Activated CD4-positive, CD25-positive, alpha-beta regulatory T cell treated with anti-CD3 and anti-CD28 coated beads, Interleukin-2, amount 50 U/mL, for 24 hours (primary cell): ENCODE data around the gene TBX3.

Source experiments
- ATAC-seq, 2 donors: fragments of 150-1000 bp; cut with Tn5 transposase; one replicate each; pipeline ENCODE4 v1.10.0; 2021; ENCODE audit warnings: mild to moderate bottlenecking in 1 of 2, moderate library complexity in 1 of 2

Gene TBX3

DNA sequence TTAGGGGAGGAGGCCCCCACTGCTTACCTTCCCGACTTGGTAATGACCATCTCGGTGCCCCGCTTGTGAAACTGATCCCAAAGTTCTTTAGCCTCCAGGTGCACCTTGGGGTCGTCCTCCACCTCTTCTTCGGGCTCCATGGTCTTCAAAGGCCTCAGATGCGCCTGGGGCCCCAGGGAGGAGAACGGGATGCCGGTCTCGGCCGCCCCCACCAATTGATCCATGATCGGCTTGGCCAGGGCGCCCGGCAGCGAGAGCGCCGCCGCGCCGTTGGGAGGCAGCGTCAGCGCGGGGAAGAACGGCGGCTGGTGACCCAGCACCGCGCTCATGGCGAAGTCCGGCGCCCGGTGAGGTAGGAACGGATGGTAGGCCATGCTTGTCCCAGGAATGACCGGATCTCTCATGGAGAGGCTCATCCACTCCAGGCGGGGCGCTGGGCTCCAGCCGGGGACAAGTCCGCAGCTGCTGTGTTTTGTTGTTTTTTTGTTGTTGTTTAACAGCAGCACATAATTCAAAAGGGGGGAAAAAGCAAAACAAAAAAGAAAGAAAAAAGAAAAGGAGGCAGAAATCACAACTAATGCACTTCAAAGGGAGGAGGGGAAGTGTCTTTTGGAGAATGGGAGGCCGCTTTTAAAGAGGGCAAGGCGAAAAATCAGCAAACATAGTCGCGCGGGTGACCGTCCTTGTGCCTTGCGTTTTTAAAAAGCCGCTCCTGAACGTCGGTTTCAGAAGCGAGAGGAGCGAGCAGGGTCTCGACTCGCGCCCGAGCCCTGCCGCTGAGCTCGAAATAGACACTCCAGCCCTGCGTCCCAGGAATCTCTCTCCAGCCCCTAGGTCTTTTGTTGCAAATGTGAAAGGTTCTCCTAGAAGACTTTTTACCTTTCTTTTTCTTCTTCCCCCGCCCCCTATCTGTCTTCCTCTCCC is 928 bp downstream of the TBX3 start:
- no peak for ATAC-seq

DNA sequence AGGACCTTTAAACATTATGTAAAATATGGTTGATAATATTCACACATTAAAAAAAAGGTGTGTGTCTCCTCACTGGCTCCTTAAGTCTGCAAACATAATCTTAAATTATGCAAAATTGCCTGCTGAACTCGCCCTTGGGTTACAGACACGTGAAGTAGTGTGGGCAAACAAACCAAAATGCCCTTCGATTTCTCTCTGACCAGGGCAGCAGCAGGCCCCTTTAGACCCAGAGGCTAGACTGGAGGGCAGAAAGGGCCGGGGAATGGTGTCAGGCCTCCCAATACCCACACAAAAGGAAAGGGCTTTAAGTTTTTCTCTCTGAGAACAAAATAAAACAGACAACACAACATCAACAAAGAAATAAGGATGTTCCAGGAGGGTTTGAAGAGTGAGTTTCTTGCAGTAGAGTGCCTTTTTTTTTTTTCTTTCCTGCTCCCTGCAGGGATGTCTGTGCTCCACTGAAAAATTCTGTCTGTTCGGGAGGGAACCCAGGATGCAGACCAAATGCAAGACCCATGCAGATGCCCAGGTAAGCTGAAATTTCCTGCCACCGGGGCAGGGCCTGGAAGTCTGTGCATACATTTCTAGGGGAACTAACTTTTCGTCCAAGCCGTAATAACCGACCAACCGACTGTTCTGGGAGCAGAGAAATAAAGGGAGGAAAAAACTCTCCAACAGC is 1.7 kb downstream of the TBX3 start:
- no peak for ATAC-seq

DNA sequence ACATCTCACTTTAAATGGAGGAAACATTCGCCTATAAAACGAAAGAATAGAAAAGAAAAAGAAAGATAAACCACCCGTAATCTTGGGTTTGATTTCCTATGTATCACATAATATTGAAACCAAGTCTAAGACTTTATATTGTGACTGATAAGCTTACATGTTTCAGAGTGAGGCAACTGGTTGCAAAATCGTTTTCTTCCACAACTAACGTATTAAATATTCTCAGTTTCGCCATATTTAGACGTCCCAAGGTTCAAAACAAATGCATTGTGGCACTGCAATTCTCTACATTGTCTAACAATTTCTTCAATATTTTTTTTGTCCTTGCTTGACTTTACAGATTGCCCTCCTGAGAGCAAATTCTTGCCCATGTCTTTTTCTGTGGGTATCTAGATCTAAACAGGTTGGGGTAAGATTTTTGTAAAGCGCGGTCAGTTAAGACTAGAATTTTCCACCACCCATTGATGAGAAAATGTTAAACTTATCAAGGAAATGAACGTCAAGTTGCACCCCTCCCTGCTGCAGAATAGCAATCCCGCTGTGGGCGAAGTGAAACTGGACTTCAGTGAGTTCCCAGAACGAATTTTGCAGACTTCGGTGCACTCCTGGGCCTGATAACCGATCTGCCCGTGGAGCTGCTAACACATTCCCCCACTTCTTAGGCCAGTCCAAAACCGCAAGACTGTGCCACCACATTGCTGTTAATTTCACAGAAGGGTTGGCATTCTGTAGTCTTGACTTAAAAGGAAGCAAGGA is 2.7 kb downstream of the TBX3 start:
- ATAC-seq: no peak

DNA sequence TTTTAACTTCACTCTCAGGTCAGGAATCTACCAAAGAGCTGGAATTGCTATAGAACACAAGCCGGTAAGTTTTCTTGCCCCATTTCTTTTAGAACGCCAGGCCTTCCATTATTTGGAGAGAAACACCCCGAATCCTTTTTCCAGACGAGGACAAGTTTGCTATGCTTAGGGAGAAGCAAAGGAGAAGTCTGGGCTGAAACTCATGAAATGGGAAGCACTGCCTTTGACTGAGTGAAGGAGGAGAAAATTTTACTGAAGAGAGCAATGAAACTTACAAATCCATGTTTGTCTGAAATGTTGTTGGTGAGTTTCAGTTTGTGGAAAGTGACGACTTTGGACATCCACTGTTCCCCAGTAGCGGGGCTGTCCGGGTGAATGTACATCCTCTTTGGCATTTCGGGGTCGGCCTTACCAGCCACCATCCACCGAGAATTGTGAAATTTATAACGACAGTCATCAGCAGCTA is 3.3 kb downstream of the TBX3 start:
- ATAC-seq: no peak

DNA sequence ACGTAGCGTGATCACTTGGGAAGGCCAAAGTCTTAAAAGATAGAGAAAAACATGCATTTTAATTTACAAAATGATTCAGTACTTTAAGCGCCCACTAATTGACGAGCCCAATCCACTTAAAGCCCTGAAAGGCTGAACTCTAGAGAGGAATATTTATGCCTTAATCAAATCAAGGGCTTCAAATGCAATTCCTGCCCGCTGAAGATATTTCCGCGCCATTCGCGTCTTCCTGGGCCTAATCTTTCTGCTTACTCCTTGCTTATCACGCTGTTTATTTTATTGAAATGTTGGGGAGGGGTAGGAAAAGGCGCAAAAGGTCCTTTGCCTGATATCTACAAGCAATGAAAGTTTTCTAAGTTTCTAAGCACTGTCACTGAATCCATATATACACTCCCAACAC is 4.0 kb downstream of the TBX3 start:
- no peak for ATAC-seq

GRCh38 chr12:114679452-114679875 is 4.5 kb downstream of the TBX3 start:
- ATAC-seq: no peak

DNA sequence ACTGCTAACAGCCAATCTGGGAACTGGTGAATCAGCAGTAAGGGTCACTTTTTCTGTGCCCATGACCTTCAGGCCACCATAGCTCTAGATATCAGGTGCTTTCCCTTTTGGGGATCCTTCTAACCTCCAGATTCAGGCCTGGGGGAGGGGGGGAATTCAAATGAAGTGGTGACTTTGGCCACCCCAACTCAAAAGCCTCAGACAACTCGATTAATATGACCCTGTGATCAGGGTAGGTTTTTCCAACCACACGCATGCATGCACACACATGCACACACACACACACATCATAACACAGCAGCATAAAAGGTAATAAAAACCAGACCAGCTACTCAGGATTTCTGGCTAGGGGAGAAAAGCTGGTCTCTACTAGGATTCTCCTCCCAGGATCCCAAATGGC is 5.3 kb downstream of the TBX3 start:
- ATAC-seq: no peak

GRCh38 chr12:114678028-114678427 is 5.9 kb downstream of the TBX3 start:
- no peak for ATAC-seq

DNA sequence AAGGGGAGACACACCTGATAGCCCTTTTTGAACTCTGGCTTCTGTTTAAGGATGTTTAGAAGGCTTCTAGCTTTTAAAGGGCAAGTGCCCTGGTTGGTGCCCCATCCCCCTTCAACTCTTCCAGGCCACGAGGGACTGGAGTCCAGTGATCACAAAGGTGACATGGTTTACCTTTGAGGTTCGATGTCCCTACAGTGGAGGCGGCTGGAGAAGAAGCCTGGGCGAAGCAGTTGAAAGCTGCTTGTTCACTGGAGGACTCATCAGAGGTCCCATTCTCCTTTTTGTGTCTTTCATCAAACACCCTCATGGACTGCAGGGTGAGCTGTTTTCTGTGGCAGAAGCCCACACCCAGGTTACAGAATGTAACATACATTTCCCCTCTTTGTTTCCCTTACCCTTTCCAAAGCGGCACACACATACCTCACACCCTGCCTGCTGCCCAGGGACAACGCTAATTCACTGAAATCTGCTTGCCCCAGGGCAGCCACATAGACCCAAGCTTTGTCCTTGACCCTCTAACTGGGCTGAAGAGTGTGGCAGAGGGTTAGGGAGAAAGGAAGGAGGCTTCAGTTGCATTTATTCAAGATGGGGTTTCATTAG is 7.7 kb downstream of the TBX3 start:
- ATAC-seq: no peak

DNA sequence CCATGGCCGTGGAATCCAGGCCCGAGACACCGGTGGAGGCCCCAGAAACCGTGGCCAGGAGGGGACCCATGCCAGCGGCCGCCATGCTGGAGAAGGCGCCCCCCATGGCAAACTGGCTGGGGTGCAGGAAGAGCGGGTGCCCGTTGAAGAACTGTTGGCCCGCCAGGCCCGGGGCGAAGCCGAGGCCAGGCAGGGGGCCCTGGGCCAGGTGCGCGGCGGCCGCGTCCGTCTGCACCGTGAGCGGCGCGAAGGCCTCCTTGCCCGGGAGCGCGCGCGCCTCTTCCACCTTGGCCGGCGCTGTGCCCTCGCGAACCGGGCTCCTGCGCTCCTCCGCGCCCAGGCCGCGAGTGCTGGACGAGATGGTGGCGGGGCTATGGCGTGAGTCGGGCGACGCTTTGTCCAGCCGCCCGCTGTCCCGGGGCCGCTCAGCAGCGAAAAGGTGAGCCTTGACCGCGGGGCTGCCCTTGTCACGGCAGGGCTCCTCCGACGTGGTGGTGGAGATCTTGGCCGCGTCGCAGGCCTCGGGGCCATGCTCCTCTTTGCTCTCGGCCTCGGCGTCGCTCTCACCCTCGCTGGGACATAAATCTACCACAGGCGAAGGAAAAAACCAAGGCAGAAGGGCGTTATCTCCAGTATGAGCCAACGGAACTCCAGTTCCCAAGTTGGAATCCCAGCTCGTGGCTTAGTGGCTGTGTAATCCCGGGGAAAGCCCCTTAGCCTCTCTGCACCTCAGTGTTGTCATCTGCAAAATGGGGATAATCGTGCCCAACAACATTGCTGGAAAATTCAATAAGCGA is 9.5 kb downstream of the TBX3 start:
- no peak for ATAC-seq

- no peak for ATAC-seq
Observed at GRCh38 chr12:114673901-114674250, 10.1 kb downstream of the TBX3 start.

- ATAC-seq: no peak
Observed at GRCh38 chr12:114673169-114673833, 10.7 kb downstream of the TBX3 start.

GRCh38 chr12:114672817-114673168 is 11.2 kb downstream of the TBX3 start:
- no peak for ATAC-seq

DNA sequence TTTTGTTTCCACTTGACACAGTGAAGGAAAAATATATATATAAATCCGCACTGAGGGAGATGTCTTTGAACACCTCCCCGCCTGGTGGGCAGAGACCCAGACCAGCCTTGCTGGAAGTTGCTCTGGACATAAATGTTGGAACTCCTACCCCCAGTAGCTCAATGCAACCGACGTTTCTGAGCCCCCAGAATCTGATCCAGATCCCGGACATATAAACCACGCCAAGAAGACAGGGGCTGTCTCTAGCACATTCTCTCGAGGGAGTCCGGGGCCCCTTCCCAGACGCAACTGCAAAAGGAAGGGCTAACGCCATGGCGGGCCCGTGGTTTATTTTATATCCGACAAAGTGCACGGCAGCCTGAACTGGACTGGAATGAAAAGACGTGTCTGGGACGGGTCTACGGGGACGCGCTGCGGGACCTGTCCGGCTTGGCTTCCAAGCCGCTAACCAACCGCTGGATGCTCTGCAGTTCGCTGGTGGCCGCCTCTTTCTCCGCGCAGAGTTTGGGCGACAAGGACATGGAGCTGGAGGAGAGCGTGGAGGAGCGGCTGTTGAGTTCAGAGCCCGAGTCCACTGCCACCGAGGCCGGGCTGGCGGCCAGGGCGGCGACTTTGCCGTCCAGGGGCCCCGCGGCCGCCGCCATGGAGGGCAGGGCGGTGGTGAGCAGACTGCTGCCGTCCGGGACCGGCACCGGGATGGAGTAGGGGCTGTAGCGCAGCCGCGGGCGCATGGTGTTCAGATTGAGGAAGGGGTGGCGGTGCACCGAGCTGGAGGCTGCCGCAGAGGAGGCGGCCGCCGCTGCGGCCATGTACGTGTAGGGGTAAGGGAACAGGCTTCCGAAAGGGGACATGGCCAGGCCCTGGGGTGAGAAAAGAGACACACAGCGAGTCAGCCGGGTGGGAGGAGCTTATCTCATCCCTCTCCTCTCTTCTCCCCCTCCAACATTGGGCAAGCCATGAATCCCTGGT is 12.2 kb downstream of the TBX3 start:
- no peak for ATAC-seq

- no peak for ATAC-seq
Observed at GRCh38 chr12:114671066-114671442, 12.9 kb downstream of the TBX3 start.

GRCh38 chr12:114670291-114670980 is 13.5 kb downstream of the TBX3 start:
- ATAC-seq: no peak

DNA sequence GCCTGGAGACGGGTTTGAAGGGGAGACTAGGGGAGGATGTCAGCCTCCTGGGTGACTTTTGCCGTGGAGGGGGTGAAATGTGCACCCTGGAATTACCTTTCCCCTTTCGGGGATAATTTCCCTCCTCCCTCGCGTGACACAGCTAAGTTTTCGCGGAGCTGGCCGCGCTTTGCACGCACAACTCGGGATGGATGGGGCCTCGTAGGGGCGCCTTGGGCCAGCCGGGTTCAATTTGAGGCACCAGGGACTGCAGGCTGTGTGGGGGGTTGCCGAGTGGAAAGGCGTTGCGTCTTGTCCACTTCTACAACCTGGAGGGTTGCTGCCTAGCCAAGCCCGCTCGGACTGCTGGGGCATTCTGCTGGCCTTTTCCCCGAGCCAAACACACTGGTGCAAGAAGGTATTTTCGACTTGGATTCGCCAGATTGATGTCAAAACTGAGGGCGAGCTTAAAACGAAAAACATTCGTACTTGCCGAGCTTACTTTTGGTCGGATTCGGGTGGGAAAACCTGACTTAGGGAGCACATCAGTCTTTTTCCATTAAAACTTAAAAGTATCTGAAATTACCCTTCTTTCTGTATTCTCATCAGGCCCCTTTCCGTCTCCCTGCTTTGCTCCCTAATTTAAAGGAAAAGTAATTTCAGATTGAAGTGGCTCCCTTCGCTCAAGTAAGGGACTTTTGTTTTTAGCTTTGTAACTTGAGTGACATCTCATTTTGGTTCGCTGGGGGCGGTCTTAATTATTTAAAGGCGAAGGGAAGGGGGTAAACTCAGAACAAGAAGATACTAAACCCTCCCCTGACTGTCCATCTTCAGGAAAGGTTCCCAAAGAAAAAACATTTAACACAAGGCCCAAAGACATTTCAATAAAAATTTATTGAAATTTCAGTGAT is 14.3 kb downstream of the TBX3 start:
- ATAC-seq: no peak

DNA sequence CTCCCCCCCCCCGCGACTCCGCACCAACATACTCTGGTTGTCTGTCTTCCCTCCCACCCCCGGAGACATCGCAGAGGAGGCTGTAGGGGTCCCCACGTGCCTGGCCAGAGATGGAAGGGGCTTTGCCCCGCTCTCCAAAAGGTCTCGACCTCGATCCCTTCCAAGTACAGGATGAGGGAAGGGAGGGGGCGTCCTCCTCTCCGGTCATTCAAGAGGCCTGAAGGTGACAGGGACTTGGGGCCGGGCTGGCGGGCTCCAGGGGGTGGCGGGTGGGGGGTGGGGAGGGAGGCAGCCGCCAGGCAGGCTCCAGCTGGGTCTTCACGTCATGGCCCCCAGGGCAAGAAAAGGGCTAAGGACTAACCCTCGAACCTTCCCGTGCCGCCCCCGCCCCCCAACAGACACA is 15.1 kb downstream of the TBX3 start:
- no peak for ATAC-seq
